ENCODE results near the gene MGA. TPM values are rescaled to one million over a fixed set of nuclear protein-coding genes. Genes with fewer than 3 reads are reported as not detected.

MGA gene
- total RNA-seq, 2 experiments from 2014 or later: 37.9 to 38.2 TPM

DNA sequence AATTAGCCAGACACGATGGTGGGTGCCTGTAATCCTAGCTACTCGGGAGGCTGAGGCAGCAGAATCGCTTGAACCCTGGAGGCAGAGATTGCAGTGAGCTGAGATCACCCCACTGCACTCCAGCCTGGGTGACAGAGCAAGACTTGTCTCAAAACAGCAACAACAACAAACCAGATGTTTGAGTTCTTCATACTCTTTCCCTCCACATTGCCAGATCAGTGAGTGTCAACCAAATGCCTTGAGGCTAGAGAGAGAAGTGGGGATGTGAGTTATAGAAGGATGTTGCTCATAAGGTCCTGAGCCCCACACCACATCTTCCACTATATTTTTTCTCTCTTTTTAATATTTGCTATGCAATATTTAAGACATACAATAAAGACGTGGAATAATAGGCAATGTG is 133.9 kb downstream of the MGA start:
- CTCF ChIA-PET: interaction anchor here (1.1 to 1.5 kb wide), 2 partner anchors 17 to 190 kb away, joined by 4 to 5 read pairs; no protein-coding TSS in a partner anchor
- POLR2A ChIA-PET: no interaction called here

DNA sequence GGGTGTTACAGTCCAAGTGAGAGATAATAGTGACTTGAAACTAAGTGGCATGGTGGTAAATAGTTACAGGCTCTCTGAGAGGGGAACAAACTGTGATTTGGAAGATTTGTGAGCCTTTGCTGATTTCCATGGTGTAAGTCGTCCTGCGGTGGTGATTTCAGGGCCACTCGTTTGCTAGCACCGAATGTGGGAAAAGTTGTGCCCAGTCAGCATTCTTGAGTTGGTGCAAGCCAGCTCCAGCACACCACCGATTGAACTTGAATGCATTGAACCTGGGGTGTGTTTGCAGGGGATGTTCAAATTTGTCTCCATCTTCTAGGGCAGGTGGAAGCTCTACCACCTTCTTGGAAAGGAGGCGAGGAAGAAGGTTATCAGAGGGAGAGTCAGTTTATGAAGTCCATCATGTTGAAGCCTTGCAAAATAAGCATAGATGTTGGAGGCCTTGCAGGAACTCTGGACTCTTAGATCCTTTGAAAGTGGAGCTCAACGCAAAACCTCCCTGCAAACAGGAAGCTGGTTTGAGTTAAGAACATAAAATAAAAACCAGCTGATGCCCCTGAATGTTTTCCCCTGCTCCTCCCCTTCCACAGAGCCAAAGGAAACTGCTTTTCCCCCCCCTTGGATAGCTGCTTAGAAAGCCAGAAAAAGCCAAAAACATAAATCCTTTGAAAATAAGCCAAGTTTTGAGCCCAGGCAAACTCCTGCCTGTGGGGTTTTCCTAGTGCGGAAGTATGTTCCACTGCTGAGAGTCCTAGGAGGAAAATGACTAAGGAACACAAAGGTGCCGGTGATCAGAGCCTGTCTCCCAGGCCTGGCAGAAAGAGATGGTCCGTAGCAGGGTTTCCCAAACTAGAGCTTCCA is 136.0 kb downstream of the MGA start:
- ChIA-PET CTCF (no interaction called here), POLR2A (no interaction called here)

DNA sequence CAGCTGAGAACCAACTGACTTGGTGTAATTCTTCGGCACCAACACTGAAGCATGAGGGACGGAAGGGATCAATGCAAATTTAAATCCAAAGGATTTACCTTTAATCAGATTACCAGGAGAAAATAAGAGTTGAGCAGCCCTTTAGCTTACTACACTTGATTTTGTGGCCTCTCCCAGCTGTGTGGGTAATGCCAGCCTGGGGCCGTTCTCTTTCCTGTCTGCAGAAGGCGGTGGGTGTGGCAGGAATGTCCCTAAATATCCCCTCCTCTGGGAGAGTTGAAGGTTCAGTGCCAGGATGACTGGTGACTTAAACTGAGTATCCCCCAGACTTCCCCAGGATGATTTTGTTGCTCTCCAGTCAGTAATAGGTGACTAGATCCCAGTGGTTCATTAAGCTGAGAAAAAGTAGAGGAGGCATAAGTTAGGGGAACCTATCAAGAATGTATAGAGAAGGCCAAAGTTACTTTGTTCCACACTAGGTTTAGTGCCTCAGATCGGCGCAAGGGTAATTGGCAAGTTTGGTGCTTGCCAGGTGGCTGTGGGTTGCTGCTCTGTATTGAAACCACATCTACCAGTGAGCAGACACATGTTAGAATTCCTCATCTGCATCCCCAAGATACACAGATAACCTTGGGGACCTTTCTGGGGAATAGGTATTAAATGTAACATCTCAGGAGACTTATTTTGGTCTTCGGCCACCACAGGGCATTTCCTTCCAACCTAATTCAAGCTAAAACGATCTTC is 137.2 kb downstream of the MGA start:
- ChIA-PET CTCF (no interaction called here), POLR2A (interaction anchor here (0.6 kb wide), 1 partner anchor 13 kb away, joined by 5 read pairs; no protein-coding TSS in a partner anchor)

DNA sequence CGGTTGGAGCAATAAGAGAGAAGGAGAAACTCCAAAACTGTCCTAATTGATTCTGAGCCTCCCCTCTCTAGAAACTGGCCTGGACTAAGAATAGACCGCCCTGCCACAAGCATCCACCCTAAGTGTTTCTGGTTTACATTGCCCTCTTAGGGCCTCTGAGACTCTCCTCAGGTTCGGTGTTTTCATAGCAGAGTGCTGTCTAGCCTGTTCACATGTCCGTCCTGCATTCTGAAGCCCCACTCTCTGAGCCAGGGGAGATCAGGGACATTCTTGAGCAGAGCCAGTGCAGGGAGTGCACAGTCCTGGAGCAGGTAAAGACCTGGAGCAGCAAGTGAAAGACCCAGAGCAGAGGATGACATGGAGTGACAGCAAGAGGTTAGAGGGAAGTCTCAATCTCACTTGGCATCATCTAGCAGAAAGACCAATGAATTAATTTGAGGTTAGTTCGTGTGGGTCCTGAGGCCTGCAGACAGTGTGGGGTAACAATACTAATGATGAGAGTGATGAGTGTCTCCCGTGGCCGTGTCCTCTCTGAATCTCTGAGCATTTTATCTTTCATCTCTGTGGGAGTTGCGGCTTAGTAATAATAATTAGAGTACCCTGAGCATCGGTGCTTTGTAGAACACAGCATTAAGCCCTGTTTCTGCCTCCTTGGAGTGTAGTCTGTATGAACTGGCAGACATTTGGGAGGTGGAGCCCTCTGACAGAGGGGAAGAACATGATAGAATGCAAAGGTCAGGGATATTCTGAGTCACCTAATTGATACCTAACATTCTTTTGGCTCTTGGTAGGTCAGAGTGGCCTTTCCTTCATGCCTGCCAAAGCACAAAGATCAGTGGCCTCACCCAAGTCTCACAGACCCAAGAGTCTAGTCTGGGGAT is 138.6 kb downstream of the MGA start:
- POLR2A ChIA-PET: no interaction called here
- CTCF ChIA-PET: no interaction called here

DNA sequence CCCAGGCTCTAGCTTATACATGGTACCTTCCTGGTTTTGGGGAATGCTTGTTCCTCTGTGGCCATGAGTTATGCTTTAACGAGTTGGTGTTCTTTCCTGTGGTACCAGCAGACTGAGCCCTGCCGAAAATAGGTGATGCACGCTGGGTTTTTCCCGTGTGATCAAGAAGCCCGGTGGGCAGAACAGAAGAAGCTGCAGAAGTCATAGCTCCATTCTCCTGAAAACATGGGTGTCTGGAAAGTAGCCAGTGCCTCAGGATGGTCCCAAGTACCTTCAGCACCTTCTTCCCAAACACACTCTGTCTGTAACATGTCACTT is 139.2 kb downstream of the MGA start:
- ChIA-PET POLR2A (no interaction called here), CTCF (no interaction called here)

DNA sequence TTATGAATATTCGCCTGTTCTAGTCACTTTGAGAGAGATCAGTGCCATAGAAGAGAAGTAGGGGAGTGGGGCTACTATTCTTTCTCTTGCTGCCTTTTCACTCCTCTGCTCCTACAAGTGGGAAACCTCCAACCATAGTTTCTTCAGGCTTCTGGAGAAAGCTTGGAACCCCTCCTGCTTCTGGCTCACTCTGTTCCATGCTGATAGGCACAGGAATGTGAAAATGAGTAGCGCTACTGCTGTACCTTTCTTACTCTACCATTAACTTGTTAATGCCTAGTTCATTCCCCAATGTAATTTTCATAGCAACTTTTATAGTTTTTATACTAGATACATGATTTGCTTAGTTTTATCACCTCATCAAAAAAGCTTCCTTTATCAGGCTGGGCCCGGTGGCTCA is 141.0 kb downstream of the MGA start:
- ChIA-PET CTCF (no interaction called here), POLR2A (no interaction called here)

DNA sequence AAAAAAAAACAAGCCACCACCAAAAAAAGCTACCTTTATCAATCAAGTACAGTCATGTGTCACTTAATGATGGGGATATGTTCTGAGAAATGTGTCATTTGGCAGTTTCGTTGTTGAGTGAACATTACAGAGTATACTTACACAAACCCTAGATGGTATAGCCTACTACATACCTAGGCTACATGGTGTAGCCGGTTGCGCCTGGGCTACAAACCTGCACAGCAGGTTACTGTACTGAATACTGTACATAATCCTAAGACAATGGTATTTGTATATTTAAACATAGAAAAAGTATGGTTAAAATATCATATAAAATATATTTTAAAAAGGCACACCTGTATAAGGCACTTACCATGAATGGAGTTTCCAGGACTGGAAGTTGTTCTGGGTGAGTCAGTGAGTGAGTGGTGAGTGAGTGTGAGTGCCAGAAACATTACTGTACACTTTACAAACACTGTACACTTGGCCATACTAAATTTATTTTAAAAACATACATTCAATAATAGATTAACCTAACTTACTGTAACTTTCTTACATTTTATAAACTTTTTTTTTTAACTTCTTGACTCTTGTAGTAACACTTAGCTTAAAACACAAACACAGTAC is 141.7 kb downstream of the MGA start:
- POLR2A ChIA-PET: no interaction called here
- CTCF ChIA-PET: interaction anchor here (1.3 kb wide), 1 partner anchor 9 kb away, joined by 4 read pairs; no protein-coding TSS in a partner anchor

DNA sequence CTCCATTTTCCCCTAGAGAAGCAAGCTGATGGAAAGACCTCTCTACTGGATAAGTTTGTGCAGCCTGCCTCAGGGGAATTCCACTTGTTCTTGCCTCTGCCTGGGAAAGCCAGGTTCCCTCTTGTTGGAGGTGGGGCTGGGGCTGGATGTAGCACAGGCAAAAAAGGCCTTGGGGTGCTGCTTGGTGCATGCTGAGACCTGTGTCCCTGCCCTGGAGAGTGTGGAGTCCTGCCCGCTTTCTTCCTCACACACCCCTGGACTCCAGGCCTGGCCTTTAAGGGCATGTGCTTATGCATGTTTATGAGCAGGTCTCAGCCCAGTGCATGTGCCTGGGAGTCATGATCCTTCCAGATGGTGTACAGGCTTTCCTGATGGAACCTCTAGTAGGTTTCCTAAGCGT is 144.2 kb downstream of the MGA start:
- ChIA-PET POLR2A (no interaction called here), CTCF (no interaction called here)

DNA sequence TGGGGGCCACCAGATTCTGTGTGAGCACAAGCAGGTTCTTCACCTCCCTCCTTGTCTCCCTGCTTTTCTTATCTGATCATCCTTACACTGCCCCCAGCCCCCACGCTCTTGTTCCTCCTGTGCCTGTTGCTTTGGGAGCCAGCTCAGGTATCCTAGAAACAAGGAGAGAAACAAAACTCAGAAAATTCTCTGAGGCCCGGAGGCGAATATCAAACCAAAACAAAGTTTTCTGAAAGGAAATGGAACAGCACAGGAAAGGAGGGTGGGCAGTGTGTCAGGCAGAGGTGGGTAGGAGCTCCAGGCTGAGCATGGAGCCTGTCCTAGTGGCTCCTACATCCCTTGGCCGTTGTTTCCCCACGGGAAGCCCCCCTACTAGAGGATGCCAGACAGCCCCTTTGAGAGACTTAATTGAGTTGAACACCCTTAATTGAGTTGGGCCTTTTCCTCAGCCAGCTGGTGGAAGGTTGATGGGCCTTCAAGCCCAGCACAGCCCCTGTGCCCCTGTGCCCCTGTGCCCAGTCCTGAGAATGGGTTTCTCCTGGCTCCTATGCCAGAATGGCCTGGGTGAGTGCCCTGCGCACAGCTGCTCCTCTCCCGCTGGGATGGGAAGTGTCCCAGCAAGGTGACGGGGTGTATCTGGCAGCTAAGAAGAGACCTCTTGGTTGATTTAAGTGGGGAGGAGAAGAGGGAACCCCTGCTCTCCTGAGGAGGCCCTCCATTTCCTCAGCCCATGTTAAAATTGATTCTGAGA is 144.9 kb downstream of the MGA start:
- CTCF ChIA-PET: no interaction called here
- POLR2A ChIA-PET: interaction anchor here (0.6 kb wide), 1 partner anchor 253 kb away, joined by 4 read pairs; no protein-coding TSS in a partner anchor

DNA sequence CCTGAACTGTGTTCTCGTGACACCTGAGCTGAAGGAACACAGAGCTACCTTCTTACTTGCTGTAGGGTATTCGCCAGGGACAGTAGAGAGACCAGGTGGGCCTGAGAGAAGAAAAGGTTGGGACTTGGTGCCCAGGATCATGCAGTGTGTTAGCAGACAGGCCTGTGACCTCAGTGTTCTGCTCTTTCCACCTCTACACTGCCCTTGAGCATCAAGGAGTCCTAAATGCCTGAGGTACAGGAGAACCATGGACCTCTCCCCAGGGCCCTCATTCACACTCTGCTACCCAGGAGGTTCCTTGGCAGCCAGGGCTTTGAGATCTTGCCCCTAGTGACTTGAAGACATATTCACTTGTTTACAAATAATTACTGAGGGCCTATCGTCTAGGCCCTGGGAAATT is 145.5 kb downstream of the MGA start:
- CTCF ChIA-PET: no interaction called here
- POLR2A ChIA-PET: interaction anchor here (0.6 kb wide), 1 partner anchor 253 kb away, joined by 4 read pairs; no protein-coding TSS in a partner anchor

DNA sequence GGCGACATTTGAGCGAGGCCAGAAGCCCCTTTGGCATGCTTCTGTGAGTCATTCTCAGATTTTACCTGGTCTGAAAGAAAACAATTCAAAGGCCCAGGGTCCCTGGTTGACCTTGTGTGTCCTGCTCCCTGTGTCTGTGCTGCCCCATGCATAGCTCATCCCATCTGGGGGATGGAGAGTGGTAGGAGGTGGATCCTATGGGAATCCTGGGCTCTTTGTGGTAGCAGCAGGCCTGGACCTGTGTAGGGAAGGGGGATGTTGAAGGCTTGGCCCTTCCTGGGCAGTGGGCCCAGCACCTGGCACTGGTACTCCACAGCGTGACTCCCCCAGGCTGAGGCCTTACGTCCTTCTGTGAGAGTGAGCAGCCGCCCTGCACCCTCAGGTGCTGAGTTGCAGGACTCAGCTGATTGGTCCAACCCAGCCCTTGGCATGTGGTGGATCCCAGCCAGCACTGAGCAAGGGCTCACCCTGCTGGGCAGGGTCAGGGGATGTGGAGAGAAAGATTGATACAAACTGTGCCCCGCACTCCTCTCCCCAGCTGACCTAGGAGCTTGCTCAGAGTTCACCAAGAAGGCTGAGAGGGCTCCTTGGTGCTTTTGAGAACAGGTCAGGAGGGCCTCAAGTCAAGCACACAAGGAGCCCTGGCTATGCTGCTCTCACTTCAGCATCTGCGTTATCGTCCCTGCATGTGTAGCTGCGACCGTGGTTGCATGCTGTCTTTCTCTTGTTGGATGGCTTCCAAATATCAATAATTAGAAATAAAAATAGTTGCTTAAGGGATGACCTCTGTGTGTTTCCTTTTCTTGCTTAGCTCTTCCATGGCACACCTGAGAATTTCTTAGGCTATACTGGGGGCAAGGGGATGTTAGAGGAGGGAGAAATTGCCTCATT is 146.3 kb downstream of the MGA start:
- ChIA-PET POLR2A (no interaction called here), CTCF (interaction anchor here (0.9 kb wide), 1 partner anchor 25 kb away, joined by 3 read pairs; no protein-coding TSS in a partner anchor)

DNA sequence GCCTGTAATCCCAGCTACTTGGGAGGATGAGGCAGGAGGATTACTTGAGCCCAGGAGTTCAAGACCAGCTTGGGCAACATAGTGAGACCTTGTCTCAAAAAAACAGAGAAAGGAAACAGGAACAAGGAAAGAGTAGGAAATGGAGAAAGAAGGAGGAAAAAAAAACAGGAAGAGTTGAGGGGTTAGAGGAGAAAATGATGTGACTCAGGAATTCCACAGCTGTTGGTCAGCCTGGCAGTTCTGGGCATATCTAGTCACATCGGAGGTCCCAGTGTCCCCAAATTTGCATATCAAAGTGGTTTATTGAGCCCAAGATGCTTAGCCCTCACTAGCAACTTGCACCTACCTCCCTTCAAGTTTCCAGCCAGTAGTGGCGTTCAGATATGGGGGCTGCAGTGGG is 148.9 kb downstream of the MGA start:
- ChIA-PET POLR2A (no interaction called here), CTCF (interaction anchor here (0.7 to 6.5 kb wide), 2 partner anchors 36 to 65 kb away, joined by 3 to 68 read pairs; partner anchors contain the start of gene MAPKBP1)

DNA sequence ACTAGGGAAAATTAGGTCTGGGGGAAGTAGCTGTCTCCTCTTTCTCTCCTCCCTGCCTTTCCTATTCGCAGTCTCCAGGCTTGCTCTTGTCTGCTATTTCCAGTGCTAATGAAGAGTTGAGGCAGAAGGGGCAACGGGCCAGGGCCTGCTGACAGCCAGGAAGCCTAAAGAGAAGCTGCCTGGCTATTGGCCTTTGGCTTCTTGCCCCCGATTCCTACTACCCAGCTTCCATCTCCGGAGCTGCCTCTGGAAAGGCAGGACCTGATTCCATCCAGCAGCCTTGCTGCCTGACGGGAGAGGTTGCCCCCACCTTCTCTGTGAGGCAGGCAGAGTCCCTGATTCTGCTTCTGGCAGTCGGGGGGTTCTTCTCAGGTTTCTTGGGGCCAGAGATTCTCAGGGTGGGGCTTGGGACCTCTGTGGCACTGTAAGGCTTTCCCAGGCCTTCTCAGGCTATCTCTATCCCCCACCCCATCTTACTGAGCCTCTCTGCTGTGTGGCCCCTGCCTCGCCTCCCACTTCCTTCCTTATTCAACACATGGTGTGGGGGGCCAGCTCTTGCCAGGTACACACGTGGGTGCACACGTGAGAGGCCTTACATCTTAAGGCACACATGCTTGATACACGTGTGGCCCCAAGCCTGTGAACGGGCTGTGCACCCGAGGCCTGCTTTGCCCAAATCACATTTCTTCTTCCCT is 149.5 kb downstream of the MGA start:
- CTCF ChIA-PET: interaction anchor here (0.7 to 6.5 kb wide), 5 partner anchors 32 to 102 kb away, joined by 3 to 68 read pairs (median 12); partner anchors contain the start of gene MAPKBP1
- POLR2A ChIA-PET: interaction anchor here (0.7 kb wide), 2 partner anchors 116 to 251 kb away, joined by 4 to 8 read pairs; no protein-coding TSS in a partner anchor

DNA sequence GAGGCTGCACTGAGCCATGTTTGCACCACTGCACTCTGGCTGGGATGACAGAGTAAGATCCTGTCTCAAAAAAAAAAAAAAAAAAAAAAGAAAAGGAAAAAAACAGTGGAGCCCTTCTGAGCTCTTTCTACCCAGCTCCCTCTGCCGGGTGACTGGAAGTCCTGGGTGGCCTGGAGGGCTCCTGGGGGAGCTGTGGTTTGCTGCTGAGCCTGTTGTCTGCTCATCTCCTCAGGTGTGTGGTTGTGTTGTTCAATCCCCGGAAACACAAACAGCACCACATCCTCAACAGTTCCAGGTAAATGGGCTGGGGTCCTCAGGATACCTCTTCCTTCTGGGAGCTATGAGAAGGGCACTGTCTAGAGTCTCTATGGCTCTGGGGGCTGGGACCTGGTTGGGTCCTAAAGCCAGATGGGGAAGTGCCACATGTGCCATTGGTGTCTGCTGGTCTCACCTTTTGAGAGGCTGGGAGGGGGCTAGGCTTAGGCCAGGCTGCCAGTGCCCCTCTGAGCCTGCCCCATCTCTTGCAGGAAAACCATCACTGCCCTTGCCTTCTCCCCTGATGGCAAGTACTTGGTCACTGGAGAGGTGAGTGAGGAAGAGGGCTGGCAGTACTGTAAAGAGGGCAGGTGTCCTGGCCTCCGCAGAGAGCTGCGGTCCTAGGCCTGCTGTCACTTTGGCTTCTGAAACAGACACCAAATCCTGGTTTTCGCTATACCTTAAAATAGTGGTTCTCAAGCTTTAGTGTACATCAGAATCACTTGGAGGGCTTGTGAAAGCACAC is 150.6 kb downstream of the MGA start:
- POLR2A ChIA-PET: interaction anchor here (0.7 kb wide), 2 partner anchors 117 to 252 kb away, joined by 4 to 8 read pairs; no protein-coding TSS in a partner anchor
- CTCF ChIA-PET: interaction anchor here (0.7 to 6.5 kb wide), 18 partner anchors 9 to 345 kb away, joined by 3 to 68 read pairs (median 4); partner anchors contain the start of gene MAPKBP1

DNA sequence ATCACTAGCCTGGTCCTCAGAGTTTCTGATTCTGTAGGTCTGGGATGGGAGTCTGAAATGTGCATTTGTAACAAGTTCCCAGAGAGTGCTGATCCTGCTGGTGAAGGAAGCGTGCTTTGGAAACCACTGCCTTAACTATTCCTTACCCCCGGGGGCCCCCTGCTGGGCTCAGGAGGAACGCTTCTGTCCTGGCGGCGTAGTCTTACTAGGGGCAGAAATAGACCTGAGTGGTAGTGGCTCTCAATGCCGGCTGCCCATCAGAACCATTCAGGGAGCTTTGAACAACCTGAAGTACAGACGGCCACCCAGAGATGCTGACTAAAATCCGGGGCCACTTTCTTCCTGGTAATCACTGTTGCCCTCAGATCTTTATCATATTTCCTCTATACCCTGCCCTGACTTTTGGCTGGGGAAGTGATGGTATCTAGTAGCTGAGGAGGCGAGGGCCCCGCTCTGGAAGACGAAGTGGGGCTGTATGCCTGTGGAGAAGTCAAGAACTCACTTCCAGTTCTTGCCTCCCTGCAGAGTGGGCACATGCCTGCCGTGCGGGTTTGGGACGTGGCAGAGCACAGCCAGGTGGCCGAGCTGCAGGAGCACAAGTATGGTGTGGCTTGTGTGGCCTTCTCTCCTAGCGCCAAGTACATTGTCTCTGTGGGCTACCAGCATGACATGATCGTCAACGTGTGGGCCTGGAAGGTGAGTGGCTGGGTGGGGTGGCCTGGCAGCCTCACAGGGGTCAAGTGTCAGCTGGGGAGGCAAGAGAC is 151.4 kb downstream of the MGA start:
- CTCF ChIA-PET: interaction anchor here (0.6 to 6.5 kb wide), 19 partner anchors 10 to 333 kb away, joined by 3 to 68 read pairs (median 4); partner anchors contain the start of genes JMJD7 and MAPKBP1

More for the DNA sequence above, 151.4 kb downstream of the MGA start:
- POLR2A ChIA-PET: no interaction called here

Measured in activated CD8-positive, alpha-beta memory T cell treated with anti-CD3 and anti-CD28 coated beads for 36 hours (primary cell).